ENCODE data around the gene CDH26.
A peak's percentile ranks its signal among the peaks of the same experiment; 100 is the strongest.

Gene CDH26

DNA sequence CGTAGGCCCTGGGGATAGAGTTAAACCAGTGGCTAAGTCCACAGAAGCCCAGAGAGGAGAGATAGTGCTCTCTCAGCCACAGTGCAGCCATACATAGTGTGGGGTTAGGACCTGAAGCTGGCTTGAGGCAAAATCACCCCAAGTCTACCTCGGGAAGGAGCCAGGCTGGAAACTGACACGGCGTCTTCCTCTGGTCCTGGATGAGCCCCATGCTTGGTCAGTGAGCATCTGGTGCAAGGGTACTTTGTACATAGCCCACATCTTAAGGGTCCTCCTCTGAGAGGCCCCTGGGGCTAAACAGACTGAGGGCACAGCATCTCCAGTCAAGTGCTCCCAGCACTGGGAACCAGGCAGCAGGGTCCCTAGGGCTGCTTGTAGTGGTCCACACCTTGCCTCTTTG lies 45.6 kb downstream of the CDH26 start:
- TF ChIP-seq, protein P1, sequence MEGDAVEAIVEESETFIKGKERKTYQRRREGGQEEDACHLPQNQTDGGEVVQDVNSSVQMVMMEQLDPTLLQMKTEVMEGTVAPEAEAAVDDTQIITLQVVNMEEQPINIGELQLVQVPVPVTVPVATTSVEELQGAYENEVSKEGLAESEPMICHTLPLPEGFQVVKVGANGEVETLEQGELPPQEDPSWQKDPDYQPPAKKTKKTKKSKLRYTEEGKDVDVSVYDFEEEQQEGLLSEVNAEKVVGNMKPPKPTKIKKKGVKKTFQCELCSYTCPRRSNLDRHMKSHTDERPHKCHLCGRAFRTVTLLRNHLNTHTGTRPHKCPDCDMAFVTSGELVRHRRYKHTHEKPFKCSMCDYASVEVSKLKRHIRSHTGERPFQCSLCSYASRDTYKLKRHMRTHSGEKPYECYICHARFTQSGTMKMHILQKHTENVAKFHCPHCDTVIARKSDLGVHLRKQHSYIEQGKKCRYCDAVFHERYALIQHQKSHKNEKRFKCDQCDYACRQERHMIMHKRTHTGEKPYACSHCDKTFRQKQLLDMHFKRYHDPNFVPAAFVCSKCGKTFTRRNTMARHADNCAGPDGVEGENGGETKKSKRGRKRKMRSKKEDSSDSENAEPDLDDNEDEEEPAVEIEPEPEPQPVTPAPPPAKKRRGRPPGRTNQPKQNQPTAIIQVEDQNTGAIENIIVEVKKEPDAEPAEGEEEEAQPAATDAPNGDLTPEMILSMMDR (IDR thresholded peaks at IDR 0.05), result no peak
- peak; percentile 47 for DNase-seq (ENCODE audit: low spot score)
- no peak overlapping the region for H3K27ac ChIP-seq
- no peak overlapping the region for H3K4me3 ChIP-seq

DNA sequence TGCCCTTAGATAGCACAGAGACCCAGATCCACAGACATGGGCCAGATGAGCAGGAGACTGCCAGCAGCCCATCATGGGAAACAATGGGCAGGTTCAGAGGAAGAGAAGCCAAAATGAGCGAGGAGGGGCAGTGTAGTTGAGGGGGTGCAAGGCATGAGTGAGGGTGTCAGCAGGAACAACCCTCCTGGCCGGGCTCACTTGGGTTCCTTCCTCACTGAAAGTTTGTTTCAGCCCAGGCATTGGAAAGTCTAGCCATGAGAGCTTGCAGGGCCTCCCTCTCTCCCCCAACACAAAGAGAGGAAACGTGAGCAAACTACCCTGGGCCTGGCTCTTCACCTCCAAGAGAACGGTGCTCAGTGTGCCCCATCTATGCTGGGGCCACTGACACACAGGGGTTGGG lies 48.0 kb downstream of the CDH26 start:
- Histone ChIP-seq H3K4me3 (no peak overlapping the region), H3K27ac (no peak overlapping the region)
- TF ChIP-seq, protein P1 (IDR thresholded peaks at IDR 0.05), result no peak
- DNase-seq (ENCODE audit: low spot score), result no peak

DNA sequence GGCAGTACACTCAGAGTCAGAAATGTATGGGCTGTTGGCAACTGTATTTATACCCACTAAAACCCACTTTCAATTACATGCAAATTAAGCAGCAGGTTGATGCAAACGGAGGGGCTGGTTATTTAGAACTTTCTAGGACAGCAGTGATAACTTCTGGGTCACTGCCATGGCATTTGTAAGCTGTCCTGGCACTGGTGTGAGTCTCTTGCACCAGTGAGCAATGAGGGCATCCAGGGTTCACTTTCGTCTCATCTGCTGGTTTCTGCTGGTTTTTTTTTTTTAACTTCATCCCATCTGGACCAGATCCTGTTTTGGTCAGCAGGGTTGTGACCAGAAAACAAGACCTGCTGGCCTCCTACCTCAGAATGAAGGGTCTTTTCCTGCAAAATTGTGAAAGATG lies 49.2 kb downstream of the CDH26 start:
- no peak for DNase-seq (ENCODE audit: low spot score)
- no peak overlapping the region for H3K4me3 ChIP-seq
- H3K27ac ChIP-seq, result no peak overlapping the region
- TF ChIP-seq, protein P1 (IDR thresholded peaks at IDR 0.05), result no peak

DNA sequence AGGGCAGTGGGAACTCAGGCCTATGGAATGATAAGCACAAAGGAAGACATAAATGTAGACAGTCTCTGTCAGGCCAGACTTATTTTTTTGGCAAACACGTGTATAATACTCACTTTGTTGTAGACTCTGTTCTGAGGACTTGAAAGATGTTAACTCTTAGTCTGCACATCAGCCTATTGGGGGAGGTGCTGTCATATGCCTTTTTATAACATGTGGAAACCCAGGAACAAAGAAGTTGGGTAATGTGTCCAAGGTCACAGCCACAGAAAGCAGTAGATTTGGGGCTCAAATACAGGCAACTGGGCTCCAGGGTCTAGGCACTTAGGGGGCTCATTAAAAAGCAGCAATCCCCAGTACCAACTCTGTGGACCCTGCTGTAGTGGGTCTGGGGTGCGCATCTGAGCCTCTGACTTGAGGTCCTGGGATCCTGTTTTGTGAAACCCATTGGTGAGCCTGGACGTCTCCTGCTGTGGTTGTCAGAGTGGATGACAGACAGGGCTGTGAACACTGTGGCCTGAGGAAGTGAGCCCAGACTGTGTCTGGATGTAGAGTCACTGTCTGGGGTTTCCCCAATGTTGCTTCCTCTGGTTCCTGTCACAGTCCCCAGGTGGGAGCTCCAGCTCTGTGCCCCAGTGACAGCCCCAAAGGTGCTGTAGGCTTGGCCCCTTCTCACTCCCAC lies 50.0 kb downstream of the CDH26 start:
- peak; percentile 12 for DNase-seq (ENCODE audit: low spot score)
- H3K27ac ChIP-seq, result no peak overlapping the region
- H3K4me3 ChIP-seq, result no peak overlapping the region
- TF ChIP-seq, protein P1 (IDR thresholded peaks at IDR 0.05), result no peak

DNA sequence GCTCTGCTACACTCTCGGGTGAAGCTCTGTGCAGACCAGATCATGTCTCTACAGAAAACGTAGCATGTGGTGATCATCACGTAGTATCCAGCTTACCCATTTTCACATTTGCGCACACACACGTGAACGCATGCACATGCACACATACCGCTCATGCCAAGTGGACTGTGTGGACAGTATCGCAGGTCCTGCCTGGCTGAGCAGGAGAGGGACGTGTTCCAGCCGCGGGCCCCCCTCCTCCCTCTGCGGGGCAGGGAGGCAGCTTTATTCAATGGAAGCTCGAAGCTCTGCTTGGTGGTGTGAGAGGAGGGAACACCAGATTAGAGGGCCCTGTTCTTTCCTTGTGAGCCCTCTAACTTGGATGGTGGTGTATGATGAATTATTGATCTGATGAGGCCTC lies 51.1 kb downstream of the CDH26 start:
- TF ChIP-seq, protein P1 (IDR thresholded peaks at IDR 0.05), result no peak
- no peak overlapping the region for H3K4me3 ChIP-seq
- no peak overlapping the region for H3K27ac ChIP-seq
- DNase-seq (ENCODE audit: low spot score), result peak; percentile 53

DNA sequence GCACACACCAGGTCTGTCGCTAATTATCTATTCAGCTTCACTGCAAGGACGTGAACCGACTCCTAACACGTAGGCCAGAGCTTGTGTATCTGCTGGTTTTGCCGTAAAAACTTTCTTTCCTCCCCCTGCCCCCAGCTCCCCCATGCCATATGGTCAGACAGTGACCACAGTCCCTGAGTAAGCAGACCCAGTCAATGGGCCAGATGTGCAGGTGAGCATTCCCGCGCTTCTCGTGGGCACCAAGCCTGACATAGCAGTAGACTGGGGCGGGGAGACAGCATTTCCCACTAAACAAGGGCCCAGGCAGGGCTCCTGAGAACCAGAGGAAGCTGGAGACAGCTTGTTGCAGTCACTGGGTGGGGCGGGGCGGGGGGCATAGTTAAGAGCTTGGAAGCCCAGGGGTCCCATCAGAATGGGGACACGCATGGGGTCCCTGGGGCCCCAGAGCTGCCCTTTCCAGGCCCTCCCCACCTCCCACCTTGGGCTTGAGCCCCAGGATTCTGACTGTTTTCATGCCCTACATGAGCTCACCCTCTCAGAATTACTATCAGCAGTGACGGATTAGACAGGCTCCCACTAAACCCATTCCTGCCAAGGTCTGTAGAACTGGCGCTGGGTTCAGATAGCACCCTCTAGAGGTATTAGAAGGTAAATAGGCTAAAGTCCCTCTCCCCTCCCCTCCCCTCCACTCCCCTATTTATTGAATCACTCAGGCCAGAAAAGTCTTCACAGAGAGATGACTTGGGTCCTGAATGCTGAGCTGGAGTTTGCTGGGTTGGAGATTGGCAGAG lies 51.8 kb downstream of the CDH26 start:
- H3K4me3 ChIP-seq, result no peak overlapping the region
- DNase-seq (ENCODE audit: low spot score), result peak; percentile 4

More for the DNA sequence above, 51.8 kb downstream of the CDH26 start:
- no peak overlapping the region for H3K27ac ChIP-seq
- TF ChIP-seq, protein P1 (IDR thresholded peaks at IDR 0.05), result no peak

All from coronary artery (tissue), 2 donors.